ENCODE data around the gene KIF16B.

GRCh38 chr20:16350465-16350864 lies 222.8 kb downstream of the KIF16B start:
- no peak for TF ChIP-seq CTCF (conservative IDR thresholded peaks at IDR 0.05; ENCODE audit: low read depth, low read length)
- no peak for TF ChIP-seq EZH2 (IDR thresholded peaks at IDR 0.05; ENCODE audit: borderline replicate concordance, low read depth, low read length, poor library complexity, severe bottlenecking)
